CD14-positive monocyte (primary cell): ENCODE results near the gene GJA3. TPM values are rescaled to one million over a fixed set of nuclear protein-coding genes. Genes with fewer than 3 reads are reported as not detected.

Experiments used
- DNase-seq, 3 donors: peaks; one replicate each; pipeline ENCODE4 v3.0.0-alpha.2; 2011 to 2022
- H2AFZ ChIP-seq: 2 replicates; pipeline ENCODE4 v1.6.0; 2012; ENCODE audit warnings: mild to moderate bottlenecking, low read depth, low read length, inconsistent platforms; ENCODE audit not compliant: insufficient read depth, poor library complexity, severe bottlenecking
- H3K27ac ChIP-seq, 2 donors: 1 replicate in 1 of 2; 2 replicates in 1 of 2; pipeline ENCODE4 v1.5.1; 2012 to 2013; ENCODE audit warnings: low read length in 2 of 2, control low read depth in 1 of 2, inconsistent platforms in 1 of 2, low read depth in 1 of 2, mild to moderate bottlenecking in 1 of 2
- H3K27me3 ChIP-seq, 2 donors: one replicate each; pipeline versions ENCODE4 v1.6.0 to v1.6.1; 2011 to 2013; ENCODE audit warnings: low read length in 2 of 2; ENCODE audit not compliant: control insufficient read depth in 2 of 2, insufficient read depth in 2 of 2
- H3K36me3 ChIP-seq, 2 donors: replicated peaks in 1 of 2; 1 replicate in 1 of 2; 2 replicates in 1 of 2; pipeline versions ENCODE4 v1.5.1 to v1.6.1; 2012 to 2013; ENCODE audit warnings: low read length in 2 of 2, control low read depth in 1 of 2, inconsistent platforms in 1 of 2, mild to moderate bottlenecking in 1 of 2; ENCODE audit not compliant: insufficient read depth in 2 of 2, control insufficient read depth in 1 of 2
- H3K4me1 ChIP-seq, 2 donors: 1 replicate in 1 of 2; 2 replicates in 1 of 2; pipeline versions ENCODE4 v1.5.1 to v1.6.1; 2012 to 2013; ENCODE audit warnings: low read length in 2 of 2, control low read depth in 1 of 2, inconsistent platforms in 1 of 2, mild to moderate bottlenecking in 1 of 2, moderate library complexity in 1 of 2; ENCODE audit not compliant: insufficient read depth in 2 of 2, control insufficient read depth in 1 of 2
- H3K4me2 ChIP-seq: replicated peaks from 2 replicates; pipeline ENCODE3; 2012; ENCODE audit warnings: low read length, moderate library complexity, mild to moderate bottlenecking; ENCODE audit not compliant: poor library complexity, severe bottlenecking; ENCODE audit errors: extremely low read depth
- H3K4me3 ChIP-seq, 3 experiments: fragments of 200-600 bp in 1 of 3; sonication (generic) in 1 of 3; replicated peaks in 1 of 3; 1 replicate in 2 of 3; 2 replicates in 1 of 3; pipeline ENCODE4 v1.5.1; 2011 to 2013; ENCODE audit warnings: low read length in 3 of 3, mild to moderate bottlenecking in 3 of 3, control low read depth in 2 of 3, low read depth in 2 of 3, inconsistent platforms in 1 of 3, moderate library complexity in 1 of 3
- H3K79me2 ChIP-seq: 2 replicates; pipeline ENCODE4 v1.6.0; 2012; ENCODE audit warnings: mild to moderate bottlenecking, control low read depth, inconsistent platforms, low read length, moderate library complexity; ENCODE audit not compliant: insufficient read depth
- H3K9ac ChIP-seq: 2 replicates; pipeline ENCODE4 v1.6.0; 2017; ENCODE audit warnings: low read length, mild to moderate bottlenecking; ENCODE audit not compliant: insufficient read depth, poor library complexity, severe bottlenecking
- H3K9me3 ChIP-seq, 2 donors: replicated peaks in 1 of 2; 1 replicate in 1 of 2; 2 replicates in 1 of 2; pipeline versions ENCODE4 v1.5.1 to v1.6.1; 2012 to 2013; ENCODE audit warnings: low read length in 2 of 2, control low read depth in 1 of 2; ENCODE audit not compliant: control insufficient read depth in 1 of 2, insufficient read depth in 1 of 2
- H4K20me1 ChIP-seq: 2 replicates; pipeline ENCODE4 v1.6.0; 2012; ENCODE audit warnings: mild to moderate bottlenecking, low read length, control low read depth, moderate library complexity; ENCODE audit not compliant: insufficient read depth
- H3K27ac Mint-ChIP-seq, 7 donors: one replicate each; pipeline ENCODE4 v1.8.0; 2020; ENCODE audit warnings: mild to moderate bottlenecking in 7 of 7, mixed read lengths in 7 of 7, moderate library complexity in 6 of 7, inconsistent platforms in 2 of 7
- H3K27me3 Mint-ChIP-seq, 3 donors: one replicate each; pipeline ENCODE4 v1.8.0; 2021 to 2022; ENCODE audit warnings: low read depth in 3 of 3, mild to moderate bottlenecking in 3 of 3, mixed read lengths in 3 of 3, moderate library complexity in 3 of 3, inconsistent platforms in 1 of 3
- H3K36me3 Mint-ChIP-seq, 2 donors: one replicate each; pipeline ENCODE4 v1.8.0; 2020; ENCODE audit warnings: mixed read lengths in 2 of 2, inconsistent platforms in 1 of 2, mild to moderate bottlenecking in 1 of 2
- H3K4me1 Mint-ChIP-seq: one replicate; pipeline ENCODE4 v1.8.0; 2020; ENCODE audit warnings: mild to moderate bottlenecking, mixed read lengths
- H3K4me3 Mint-ChIP-seq, 2 donors: one replicate each; pipeline ENCODE4 v1.8.0; 2020; ENCODE audit warnings: mild to moderate bottlenecking in 2 of 2, mixed read lengths in 2 of 2, moderate library complexity in 1 of 2
- H3K9me3 Mint-ChIP-seq, 7 donors: one replicate each; pipeline ENCODE4 v1.8.0; 2020 to 2022; ENCODE audit warnings: mixed read lengths in 7 of 7, mild to moderate bottlenecking in 6 of 7, moderate library complexity in 6 of 7, inconsistent platforms in 2 of 7
- WGBS: methylation state at CpG from one replicate; pipeline ENCODE4 v1.1.5; 2013; ENCODE audit warnings: missing lambda C conversion rate; ENCODE audit not compliant: insufficient coverage; 5-methylcytosine and 5-hydroxymethylcytosine counted together
- intact Hi-C, 2 donors: fragments of 100-400 bp; cut with micrococcal nuclease; formaldehyde crosslinking; loops; one replicate each; pipeline versions ENCODE4 v1.15.0 to v1.15.1; 2023
- polyA plus RNA-seq, 3 donors: library from polyadenylated mRNA; depleted of rRNA in 1 of 3; unstranded in 2 of 3; stranded (reverse) in 1 of 3; fragments of 300-500 nt in 2 of 3; fragments of >200 nt in 1 of 3; fragmentation: Illumina TruSeq in 2 of 3; gene quantifications; 1 replicate in 2 of 3; 2 replicates in 1 of 3; pipeline ENCODE4 v1.2.3, GENCODE V29; 2012 to 2021
- TF ChIP-seq, protein P1 (sequence below): fragments of 200-600 bp; IDR thresholded peaks from one replicate; pipeline ENCODE4 v1.8.0; 2022; ENCODE audit warnings: antibody characterized with exemption, mild to moderate bottlenecking

The GJA3 gene
- polyA plus RNA-seq, 3 donors: not detected

DNA sequence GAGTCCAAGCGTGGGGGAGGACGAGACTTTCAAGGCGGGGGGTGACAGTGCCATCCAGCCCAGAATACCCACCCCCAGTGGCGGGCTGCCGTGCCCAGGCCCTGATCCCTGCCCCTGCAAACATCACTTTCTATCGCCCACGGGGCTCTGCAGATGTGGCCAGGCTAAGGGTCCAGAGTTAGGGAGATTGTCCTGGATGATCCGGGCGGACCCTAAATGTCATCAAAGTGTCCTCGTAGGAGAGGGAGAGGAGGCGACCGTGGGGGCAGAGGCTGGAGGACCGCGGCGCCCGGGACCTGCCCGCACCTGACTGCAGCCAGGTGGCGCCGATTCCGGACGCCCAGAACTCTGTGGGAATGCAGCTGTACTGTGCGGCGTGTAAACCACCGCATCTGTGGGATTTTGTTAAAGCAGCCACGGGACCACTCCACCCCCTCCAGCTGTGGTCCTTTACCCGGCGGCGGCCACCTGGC is 32.4 kb downstream of the GJA3 start:
- peaks cover 10 to 20% (median 10%) of the 10 kb centered on the region in 3 donors for H3K27me3 Mint-ChIP-seq
- intact Hi-C loops: loop anchor here (5.0 to 10.0 kb wide), 4 partner anchors 34 to 54 kb away; partner anchors contain the start of gene GJA3 (in 1 of the 2)
- no peaks in the 10 kb centered on the region for H3K9me3 ChIP-seq
- peak overlapping the region; percentile 93 for H2AFZ ChIP-seq
- 0% methylated on average over 13 of the region's 28 CpGs for WGBS
- H3K9me3 Mint-ChIP-seq: peaks cover 0 to 7% (median 0%) of the 10 kb centered on the region in 7 donors
- H3K36me3 ChIP-seq: no peaks in the 10 kb centered on the region
- peak overlapping the region; percentile 73 for H3K9ac ChIP-seq
- peaks cover 16 to 36% of the 10 kb centered on the region in 2 donors for H3K27me3 ChIP-seq
- H3K4me1 ChIP-seq: peaks cover 25 to 32% of the 10 kb centered on the region in 2 donors
- no peaks in the 10 kb centered on the region for H3K36me3 Mint-ChIP-seq
- peak overlapping the region in 1 of 2 donors; percentile 74 for H3K4me3 Mint-ChIP-seq
- no peak overlapping the region for H3K27ac ChIP-seq
- H3K4me2 ChIP-seq: peak overlapping the region; percentile 97
- TF ChIP-seq, protein P1, sequence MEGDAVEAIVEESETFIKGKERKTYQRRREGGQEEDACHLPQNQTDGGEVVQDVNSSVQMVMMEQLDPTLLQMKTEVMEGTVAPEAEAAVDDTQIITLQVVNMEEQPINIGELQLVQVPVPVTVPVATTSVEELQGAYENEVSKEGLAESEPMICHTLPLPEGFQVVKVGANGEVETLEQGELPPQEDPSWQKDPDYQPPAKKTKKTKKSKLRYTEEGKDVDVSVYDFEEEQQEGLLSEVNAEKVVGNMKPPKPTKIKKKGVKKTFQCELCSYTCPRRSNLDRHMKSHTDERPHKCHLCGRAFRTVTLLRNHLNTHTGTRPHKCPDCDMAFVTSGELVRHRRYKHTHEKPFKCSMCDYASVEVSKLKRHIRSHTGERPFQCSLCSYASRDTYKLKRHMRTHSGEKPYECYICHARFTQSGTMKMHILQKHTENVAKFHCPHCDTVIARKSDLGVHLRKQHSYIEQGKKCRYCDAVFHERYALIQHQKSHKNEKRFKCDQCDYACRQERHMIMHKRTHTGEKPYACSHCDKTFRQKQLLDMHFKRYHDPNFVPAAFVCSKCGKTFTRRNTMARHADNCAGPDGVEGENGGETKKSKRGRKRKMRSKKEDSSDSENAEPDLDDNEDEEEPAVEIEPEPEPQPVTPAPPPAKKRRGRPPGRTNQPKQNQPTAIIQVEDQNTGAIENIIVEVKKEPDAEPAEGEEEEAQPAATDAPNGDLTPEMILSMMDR: no peak
- no peaks in the 10 kb centered on the region for H3K79me2 ChIP-seq
- DNase-seq: no peak
- no peaks in the 10 kb centered on the region for H4K20me1 ChIP-seq
- peaks cover 21% of the 10 kb centered on the region for H3K4me1 Mint-ChIP-seq
- peak overlapping the region in 2 of 7 donors; percentile 6 to 68 for H3K27ac Mint-ChIP-seq
- H3K4me3 ChIP-seq: peak overlapping the region; percentile 30 to 80 (median 43)

DNA sequence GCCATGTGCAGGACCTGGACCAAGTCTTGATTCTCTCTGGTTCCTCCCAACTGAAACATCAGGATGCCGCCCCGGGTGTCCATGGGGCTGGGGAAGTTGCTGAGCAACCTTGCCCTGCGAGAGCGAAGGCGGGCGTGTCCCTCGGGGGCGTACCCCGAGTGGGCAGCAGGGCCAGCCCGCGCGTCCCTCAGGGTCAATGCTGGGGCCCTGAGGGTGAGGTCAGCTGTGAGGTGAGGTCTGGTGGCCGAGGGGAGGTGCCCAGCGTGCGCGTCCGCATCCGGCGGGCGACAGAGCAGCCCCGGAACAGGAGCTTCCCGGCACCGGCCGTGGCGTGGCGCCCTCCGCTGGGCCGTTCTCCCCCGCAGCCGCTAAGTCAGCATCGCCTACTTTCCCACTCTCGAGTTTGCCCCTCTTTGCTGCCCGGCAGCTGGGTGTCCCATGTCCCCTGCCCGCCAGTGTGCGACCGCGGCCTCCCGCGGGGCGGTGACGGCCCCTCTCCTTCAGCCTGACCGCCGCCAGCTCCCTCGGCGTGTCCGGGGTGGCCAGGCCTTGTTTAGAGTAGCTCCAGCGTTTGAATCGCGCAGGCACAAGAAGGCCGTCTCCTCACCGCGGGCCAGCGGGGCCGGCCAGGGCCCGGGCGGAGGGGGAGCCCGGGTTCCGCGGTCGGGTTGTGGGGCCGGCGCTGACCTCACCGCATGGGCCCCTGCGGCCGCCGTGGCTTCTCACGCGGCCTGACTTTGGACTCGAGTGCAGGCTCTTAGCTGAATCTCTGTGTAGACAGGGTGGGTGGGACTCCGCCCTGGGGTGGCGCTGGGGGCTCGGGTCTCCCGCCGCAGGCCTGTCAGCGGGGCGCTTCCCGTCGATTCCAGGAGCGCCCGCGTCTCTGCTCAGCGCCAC is 33.0 kb downstream of the GJA3 start:
- peak overlapping the region; percentile 93 for H2AFZ ChIP-seq
- H3K4me1 Mint-ChIP-seq: peaks cover 21% of the 10 kb centered on the region
- peak; percentile 41 to 73 (median 65) for DNase-seq
- H4K20me1 ChIP-seq: no peaks in the 10 kb centered on the region
- peak overlapping the region in 6 of 7 donors; percentile 72 to 94 (median 88) for H3K27ac Mint-ChIP-seq
- peaks cover 0 to 7% (median 0%) of the 10 kb centered on the region in 7 donors for H3K9me3 Mint-ChIP-seq
- H3K27me3 Mint-ChIP-seq: peaks cover 10 to 19% (median 10%) of the 10 kb centered on the region in 3 donors
- H3K9me3 ChIP-seq: no peaks in the 10 kb centered on the region
- WGBS: under 1% methylated on average over 82 of the region's 82 CpGs
- peak overlapping the region in 1 of 2 donors; percentile 74 for H3K4me3 Mint-ChIP-seq
- no peaks in the 10 kb centered on the region for H3K36me3 Mint-ChIP-seq
- H3K27me3 ChIP-seq: peaks cover 16 to 35% of the 10 kb centered on the region in 2 donors
- H3K9ac ChIP-seq: peak overlapping the region; percentile 73
- peak overlapping the region; percentile 97 for H3K4me2 ChIP-seq
- intact Hi-C loops: loop anchor here (5.0 to 10.0 kb wide), 4 partner anchors 34 to 53 kb away; partner anchors contain the start of gene GJA3 (in 1 of the 2)
- H3K79me2 ChIP-seq: no peaks in the 10 kb centered on the region
- H3K4me1 ChIP-seq: peaks cover 25 to 32% of the 10 kb centered on the region in 2 donors
- peak overlapping the region in 1 of 2 donors; percentile 31 for H3K27ac ChIP-seq
- H3K4me3 ChIP-seq: peak overlapping the region; percentile 30 to 80 (median 43)
- no peaks in the 10 kb centered on the region for H3K36me3 ChIP-seq
- TF ChIP-seq, protein P1: peak; percentile 55
